SJSA1 (cell line): ENCODE measurements around the gene ANKS1B. TPM values are rescaled to one million over a fixed set of nuclear protein-coding genes. Genes with fewer than 3 reads are reported as not detected.
"Not testable (repeated sequence)": the region's sequence is repeated elsewhere in the genome, so short reads cannot be mapped to it uniquely, and the experiment has no call there.

Experiments
- DNase-seq, 2 experiments: peaks; one replicate each; pipeline ENCODE4 v3.0.0-alpha.2; 2015 to 2020; ENCODE audit warnings: low spot score in 2 of 2, low read depth in 1 of 2
- H3K27ac ChIP-seq: fragments of 250-450 bp; sonication (Bioruptor Pico); 2 replicates; pipeline ENCODE4 v1.5.1; 2020; ENCODE audit warnings: mild to moderate bottlenecking, moderate library complexity
- H3K27me3 ChIP-seq: fragments of 250-450 bp; sonication (Bioruptor Pico); replicated peaks from 2 replicates; pipeline ENCODE4 v1.5.1; 2020; ENCODE audit warnings: mild to moderate bottlenecking, moderate library complexity
- H3K36me3 ChIP-seq: fragments of 250-450 bp; sonication (Bioruptor Pico); 2 replicates; pipeline ENCODE4 v1.5.1; 2020; ENCODE audit warnings: mild to moderate bottlenecking
- H3K4me1 ChIP-seq: fragments of 250-450 bp; sonication (Bioruptor Pico); replicated peaks from 2 replicates; pipeline ENCODE4 v1.6.1; 2021; ENCODE audit warnings: mild to moderate bottlenecking
- H3K4me3 ChIP-seq: fragments of 250-450 bp; sonication (Bioruptor Pico); 2 replicates; pipeline ENCODE4 v1.5.1; 2020; ENCODE audit warnings: mild to moderate bottlenecking
- H3K9me3 ChIP-seq: fragments of 250-450 bp; sonication (Bioruptor Pico); replicated peaks from 2 replicates; pipeline ENCODE4 v1.5.1; 2020; ENCODE audit warnings: mild to moderate bottlenecking
- total RNA-seq: library from RNA; depleted of rRNA; stranded (reverse); fragments of >200 nt; shearing (Covaris generic); gene quantifications from 2 replicates; pipeline ENCODE4 v1.2.3, GENCODE V29; 2014

Gene ANKS1B
- total RNA-seq, 1 experiment from 2014 or later: not detected

DNA sequence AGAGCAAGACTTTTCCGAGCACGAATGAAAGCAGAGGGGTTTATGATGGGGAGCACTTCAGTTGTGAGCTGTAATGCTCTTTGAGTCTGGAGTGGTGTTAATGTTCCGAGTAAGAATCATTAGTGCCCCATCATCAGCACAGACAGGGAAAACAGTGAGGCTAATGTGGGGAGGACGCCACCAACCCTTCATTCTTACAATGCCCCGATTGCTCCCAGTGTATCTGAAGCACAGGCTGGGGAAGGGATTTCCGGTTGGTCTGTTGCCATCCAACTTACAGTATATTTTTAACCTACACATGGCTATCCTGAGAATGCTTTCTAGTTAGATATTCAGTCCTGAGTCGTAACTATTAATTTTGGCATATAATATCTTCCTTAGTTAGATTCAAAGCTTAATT, 1198.1 kb downstream of the ANKS1B start:
- Histone ChIP-seq H3K4me3 (no peak overlapping the region), H3K27ac (no peak overlapping the region), H3K4me1 (no peaks in the 10 kb centered on the region), H3K27me3 (peaks cover 9% of the 10 kb centered on the region), H3K36me3 (no peaks in the 10 kb centered on the region), H3K9me3 (no peaks in the 10 kb centered on the region)
- DNase-seq: no peak

- DNase-seq: no peak
- Histone ChIP-seq H3K9me3 (no peaks in the 10 kb centered on the region), H3K4me3 (no peak overlapping the region), H3K27ac (no peak overlapping the region), H3K4me1 (no peaks in the 10 kb centered on the region), H3K27me3 (peaks cover 15% of the 10 kb centered on the region; the same call in 1 of the 2 replicates), H3K36me3 (no peaks in the 10 kb centered on the region)
Measured at GRCh38 chr12:98783420-98783819, 1201.3 kb downstream of the ANKS1B start.

- Histone ChIP-seq H3K27me3 (peaks cover 11% of the 10 kb centered on the region; the same call in 1 of the 2 replicates), H3K27ac (no peak overlapping the region), H3K4me1 (no peaks in the 10 kb centered on the region), H3K4me3 (no peak overlapping the region), H3K36me3 (no peaks in the 10 kb centered on the region), H3K9me3 (no peaks in the 10 kb centered on the region)
- no peak for DNase-seq
Measured at GRCh38 chr12:98780261-98780660, 1204.5 kb downstream of the ANKS1B start.

DNA sequence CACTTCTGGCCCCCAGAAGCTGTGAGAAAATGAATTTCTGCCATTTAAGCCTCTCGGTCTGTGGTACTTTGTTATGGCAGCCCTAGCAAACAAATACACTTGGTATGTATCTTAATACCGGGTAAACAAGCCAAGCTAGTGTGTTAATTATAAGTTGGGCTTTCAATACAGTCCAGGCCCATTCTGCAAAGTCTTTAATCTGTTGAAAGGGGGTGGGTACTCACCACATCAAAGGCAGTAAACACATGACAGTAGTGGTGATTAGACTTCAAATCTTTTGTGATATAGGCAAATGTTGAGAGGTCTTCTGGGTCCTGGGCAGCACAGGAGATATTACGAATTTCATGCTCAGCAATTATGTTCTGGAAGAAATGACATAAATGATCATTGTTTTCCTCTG, 1211.9 kb downstream of the ANKS1B start:
- H3K27ac ChIP-seq: no peak overlapping the region
- H3K9me3 ChIP-seq: no peaks in the 10 kb centered on the region
- no peaks in the 10 kb centered on the region for H3K4me1 ChIP-seq
- H3K27me3 ChIP-seq: no peaks in the 10 kb centered on the region
- no peaks in the 10 kb centered on the region for H3K36me3 ChIP-seq
- DNase-seq: no peak
- no peak overlapping the region for H3K4me3 ChIP-seq

DNA sequence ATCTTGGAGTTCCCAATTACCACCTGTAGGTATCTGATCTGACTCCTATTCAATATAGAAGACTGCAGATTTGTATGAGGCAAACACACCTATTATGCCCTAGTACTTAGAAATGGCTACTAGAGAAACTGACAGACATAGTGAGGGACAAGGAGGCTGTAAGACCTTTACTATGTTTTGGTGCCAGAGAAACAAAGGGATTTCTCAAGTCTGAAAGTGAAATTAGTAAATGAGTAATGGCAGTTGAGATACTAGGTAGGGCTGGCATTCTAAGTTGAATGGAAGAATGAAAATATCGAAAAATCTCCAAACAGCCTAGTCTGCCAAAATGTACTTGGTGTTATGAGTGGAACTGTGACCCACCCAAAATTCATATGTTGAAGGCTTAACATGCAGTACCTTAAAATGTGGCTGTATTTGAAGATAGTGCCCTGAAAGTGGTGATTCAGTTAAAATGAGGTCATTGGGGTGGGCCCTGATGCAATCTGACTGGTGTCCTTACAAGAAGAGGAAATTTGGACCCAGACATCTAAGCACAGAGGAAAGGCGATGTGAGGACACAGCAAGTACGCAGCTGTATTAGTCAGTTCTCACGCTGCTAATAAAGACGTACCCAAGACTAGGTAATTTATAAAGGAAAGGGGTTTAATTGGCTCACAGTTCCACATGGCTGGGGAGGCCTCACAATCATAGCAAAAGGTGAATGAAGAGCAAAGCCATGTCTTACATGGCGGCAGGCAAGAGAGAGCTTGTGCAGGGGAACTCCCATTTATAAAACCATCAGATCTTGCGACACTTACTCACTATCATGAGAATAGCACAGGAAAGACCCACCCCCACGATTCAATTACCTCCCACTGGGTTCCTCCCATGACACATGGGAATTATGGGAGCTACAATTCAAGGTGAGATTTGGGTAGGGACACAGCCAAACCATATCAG, 1212.7 kb downstream of the ANKS1B start:
- no peaks in the 10 kb centered on the region for H3K27me3 ChIP-seq
- H3K4me1 ChIP-seq: no peaks in the 10 kb centered on the region
- H3K27ac ChIP-seq: no peak overlapping the region
- no peaks in the 10 kb centered on the region for H3K9me3 ChIP-seq
- H3K36me3 ChIP-seq: no peaks in the 10 kb centered on the region
- H3K4me3 ChIP-seq: no peak overlapping the region
- DNase-seq: no peak

DNA sequence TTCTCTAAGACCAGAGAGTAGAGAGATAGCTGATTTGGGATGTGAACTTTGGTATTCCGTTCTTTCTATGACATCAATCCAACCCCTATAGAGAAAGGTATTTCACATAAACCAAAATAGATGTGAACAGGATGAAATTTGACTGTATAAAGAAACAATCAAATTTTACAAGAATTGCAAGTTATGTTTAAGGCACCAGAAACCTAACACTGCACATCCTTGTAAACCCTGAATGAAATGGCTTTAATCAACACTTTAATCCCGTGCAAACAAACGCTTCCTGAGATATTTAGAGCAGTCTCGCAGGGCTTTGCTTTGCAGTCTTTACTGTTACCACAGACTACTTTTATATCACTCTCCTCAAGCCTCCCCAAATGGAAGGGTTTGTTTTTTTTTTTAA, 1214.5 kb downstream of the ANKS1B start:
- Histone ChIP-seq H3K4me3 (no peak overlapping the region), H3K36me3 (no peaks in the 10 kb centered on the region), H3K27me3 (no peaks in the 10 kb centered on the region), H3K9me3 (no peaks in the 10 kb centered on the region), H3K4me1 (no peaks in the 10 kb centered on the region), H3K27ac (no peak overlapping the region)
- DNase-seq: no peak

- Histone ChIP-seq H3K4me1 (no peaks in the 10 kb centered on the region), H3K9me3 (no peaks in the 10 kb centered on the region), H3K27ac (no peak overlapping the region), H3K36me3 (no peaks in the 10 kb centered on the region), H3K4me3 (no peak overlapping the region), H3K27me3 (no peaks in the 10 kb centered on the region)
- DNase-seq: no peak
Measured at GRCh38 chr12:98769068-98769467, 1215.7 kb downstream of the ANKS1B start.

GRCh38 chr12:98767248-98767647, 1217.5 kb downstream of the ANKS1B start:
- no peak for DNase-seq
- Histone ChIP-seq H3K9me3 (no peaks in the 10 kb centered on the region), H3K4me3 (no peak overlapping the region), H3K36me3 (no peaks in the 10 kb centered on the region), H3K4me1 (no peaks in the 10 kb centered on the region), H3K27ac (no peak overlapping the region), H3K27me3 (no peaks in the 10 kb centered on the region)

- Histone ChIP-seq H3K27ac (no peak overlapping the region), H3K9me3 (no peaks in the 10 kb centered on the region), H3K4me1 (no peaks in the 10 kb centered on the region), H3K4me3 (no peak overlapping the region), H3K27me3 (no peaks in the 10 kb centered on the region), H3K36me3 (no peaks in the 10 kb centered on the region)
- DNase-seq: no peak
Measured at GRCh38 chr12:98763656-98764055, 1221.1 kb downstream of the ANKS1B start.

DNA sequence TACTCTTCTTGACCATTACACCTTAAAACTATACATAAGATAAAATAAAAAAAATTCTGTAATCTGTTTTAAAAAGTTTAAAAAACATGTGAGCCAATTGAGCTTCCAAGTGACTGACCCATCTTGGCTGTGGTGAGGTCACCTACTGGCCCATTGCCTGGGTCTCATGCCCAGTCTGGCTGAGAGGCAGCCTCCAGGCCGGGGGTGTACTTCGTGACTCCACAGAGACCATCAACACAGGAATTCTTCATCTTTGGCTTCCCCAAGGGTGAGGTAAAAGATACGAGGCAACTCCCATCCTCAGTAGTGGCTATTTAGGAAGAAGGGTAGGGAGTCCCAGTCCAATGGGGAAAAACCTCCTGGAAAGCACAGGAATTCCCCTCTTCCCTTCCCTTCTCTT, 1226.4 kb downstream of the ANKS1B start:
- H3K27ac ChIP-seq: no peak overlapping the region

DNA sequence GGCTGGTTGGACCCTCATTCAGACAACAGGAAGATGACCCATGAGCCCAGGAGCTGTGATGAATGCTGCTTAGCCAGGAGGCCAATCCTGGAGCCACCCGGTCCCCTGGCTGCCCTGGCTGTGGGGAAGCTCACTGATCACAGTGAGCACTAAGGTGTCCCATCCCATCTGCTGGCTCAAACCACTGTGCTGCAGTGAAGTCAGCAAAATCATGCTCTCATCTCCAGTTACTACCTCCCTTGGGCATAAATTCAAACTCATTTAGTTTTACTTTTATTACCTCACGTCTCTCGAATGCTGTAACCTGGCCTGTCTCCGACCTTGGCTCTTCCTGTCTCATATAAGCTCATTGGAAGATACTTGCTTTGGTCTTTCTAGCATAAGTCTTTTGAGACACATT, 1227.3 kb downstream of the ANKS1B start:
- DNase-seq: no peak
- peaks cover 35% of the 10 kb centered on the region for H3K4me1 ChIP-seq
- no peak overlapping the region for H3K27ac ChIP-seq
- H3K4me3 ChIP-seq: no peak overlapping the region
- no peaks in the 10 kb centered on the region for H3K27me3 ChIP-seq
- 0 out of 2 replicates have a peak, but pooled peaks cover 3% of the 10 kb centered on the region for H3K9me3 ChIP-seq
- H3K36me3 ChIP-seq: no peaks in the 10 kb centered on the region

More for the DNA sequence above, 1226.4 kb downstream of the ANKS1B start:
- Histone ChIP-seq H3K4me3 (no peak overlapping the region), H3K4me1 (peaks cover 26% of the 10 kb centered on the region), H3K36me3 (no peaks in the 10 kb centered on the region), H3K27me3 (no peaks in the 10 kb centered on the region), H3K9me3 (0 out of 2 replicates have a peak, but pooled peaks cover 3% of the 10 kb centered on the region)
- DNase-seq: no peak

DNA sequence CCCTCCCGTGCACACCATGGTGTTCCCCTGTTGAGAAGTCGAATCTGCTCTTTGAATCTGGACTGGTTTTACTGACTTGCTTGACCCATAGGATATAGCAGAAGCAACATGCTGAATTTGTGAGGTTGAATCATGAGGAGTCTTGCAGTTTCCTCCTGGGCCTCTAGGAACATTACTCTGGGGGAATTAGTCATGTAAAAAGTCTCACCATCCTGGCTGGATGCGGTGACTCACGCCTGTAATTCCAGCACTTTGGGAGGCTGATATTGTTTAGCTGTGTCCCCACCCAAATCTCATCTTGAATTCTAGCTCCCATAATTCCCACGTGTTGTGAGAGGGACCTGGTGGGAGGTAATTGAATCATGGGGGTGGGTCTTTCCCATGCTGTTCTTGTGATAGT, 1228.9 kb downstream of the ANKS1B start:
- not testable (repeated sequence) for H3K9me3 ChIP-seq, H3K36me3 ChIP-seq, H3K27me3 ChIP-seq, H3K4me3 ChIP-seq
- Histone ChIP-seq H3K27ac (peak overlapping the region; percentile 12; the same call in 1 of the 2 replicates), H3K4me1 (peaks cover 46% of the 10 kb centered on the region)
- DNase-seq: peak; percentile 51 to 70

DNA sequence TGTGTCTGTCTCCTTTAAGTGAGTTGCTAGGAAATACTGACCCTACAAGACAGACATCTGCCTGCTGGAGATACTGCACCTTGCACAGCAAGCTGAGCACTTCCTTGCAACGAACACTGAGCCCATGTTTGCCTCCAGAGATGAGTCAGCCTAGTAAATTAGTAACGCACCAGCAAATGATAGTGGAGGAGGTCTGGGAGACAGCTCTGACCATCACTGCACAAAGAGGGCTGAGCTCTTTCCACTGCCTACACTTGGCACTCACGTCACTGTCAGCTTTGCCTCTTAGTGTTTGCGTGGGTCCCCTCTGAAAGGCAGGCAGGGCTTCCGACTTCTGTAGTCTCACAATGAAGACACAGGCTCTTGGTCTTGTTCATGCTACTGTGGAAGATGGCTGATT, 1230.6 kb downstream of the ANKS1B start:
- Histone ChIP-seq H3K36me3 (no peaks in the 10 kb centered on the region), H3K27ac (peak overlapping the region; percentile 74), H3K27me3 (no peaks in the 10 kb centered on the region), H3K4me3 (no peak overlapping the region), H3K9me3 (0 out of 2 replicates have a peak, but pooled peaks cover 3% of the 10 kb centered on the region), H3K4me1 (peaks cover 46% of the 10 kb centered on the region)
- DNase-seq: peak; percentile 64

DNA sequence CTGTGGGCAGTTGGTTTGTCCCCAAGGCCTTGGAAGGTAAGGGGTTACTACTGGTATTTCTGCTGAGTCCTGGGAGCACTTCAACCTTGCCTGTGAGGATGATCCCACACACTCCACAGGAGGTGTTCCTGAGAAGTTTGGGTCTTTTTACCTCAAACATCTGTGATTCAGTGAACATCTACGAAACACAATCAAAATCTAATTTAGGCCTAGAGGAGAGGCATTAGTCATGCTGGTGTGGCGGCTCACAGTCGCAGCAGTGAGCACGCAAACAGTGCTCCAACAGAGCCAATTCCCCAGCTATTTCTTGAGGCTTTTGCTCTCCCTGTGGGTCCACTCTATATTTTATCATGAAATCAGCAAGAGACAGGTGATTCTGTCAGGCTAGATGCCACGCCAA, 1232.0 kb downstream of the ANKS1B start:
- Histone ChIP-seq H3K36me3 (no peaks in the 10 kb centered on the region), H3K27ac (peak overlapping the region; percentile 74), H3K27me3 (no peaks in the 10 kb centered on the region), H3K4me1 (peaks cover 46% of the 10 kb centered on the region), H3K9me3 (0 out of 2 replicates have a peak, but pooled peaks cover 3% of the 10 kb centered on the region), H3K4me3 (no peak overlapping the region)
- peak; percentile 69 to 78 for DNase-seq
